ENCODE results near the gene SLC9A9.
"Not testable (repeated sequence)": the region's sequence is repeated elsewhere in the genome, so short reads cannot be mapped to it uniquely, and the experiment has no call there.

Gene SLC9A9

DNA sequence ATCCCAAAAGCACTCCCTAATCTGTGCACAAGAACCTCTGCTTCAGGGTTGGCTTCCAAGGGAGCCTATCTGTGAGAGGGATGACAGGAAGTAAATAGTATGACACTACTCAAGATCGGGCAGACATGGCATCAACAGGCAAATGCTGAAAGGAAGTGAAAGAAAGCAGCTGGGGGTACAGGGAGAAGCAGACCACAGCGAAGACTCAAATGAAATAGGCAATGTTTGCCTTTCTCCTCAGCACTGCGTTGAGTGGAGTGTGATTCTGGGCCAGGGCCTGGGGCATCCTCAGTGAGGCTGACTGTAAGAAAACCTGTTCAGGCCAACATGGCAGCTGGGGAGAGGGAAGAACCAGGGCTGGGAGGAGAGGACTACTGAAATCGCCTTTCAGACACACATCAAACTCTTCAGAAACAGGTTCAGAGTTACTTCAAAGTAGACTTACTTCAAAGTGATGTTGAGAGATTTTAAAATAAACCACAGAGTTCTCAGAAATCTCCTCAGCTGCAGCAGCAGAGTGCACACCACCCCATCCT lies 96.6 kb downstream of the SLC9A9 start:
- DNase-seq: peak; percentile 27 to 31

DNA sequence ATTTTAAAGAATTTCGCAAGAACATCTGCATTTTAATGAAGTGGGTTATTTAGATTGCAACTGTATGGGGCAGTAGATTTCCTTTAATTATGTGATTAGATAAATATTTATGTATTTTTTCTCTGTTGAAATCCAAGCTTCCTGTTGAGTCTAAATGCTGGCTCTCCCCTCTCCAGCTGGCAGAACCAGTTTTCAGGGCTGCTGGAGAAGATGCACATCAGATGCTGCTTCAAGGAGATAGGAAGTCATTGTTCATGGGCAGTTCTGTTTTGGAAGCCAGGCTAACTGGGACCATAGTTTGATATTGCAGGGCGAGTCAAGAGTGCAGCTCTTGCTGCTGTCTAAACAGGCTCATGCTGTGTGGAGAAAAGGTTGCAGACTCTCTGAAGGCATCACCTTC lies 97.4 kb downstream of the SLC9A9 start:
- DNase-seq: no peak

- no peak for DNase-seq
These were observed 98.3 kb downstream of the SLC9A9 start for GRCh38 chr3:143749926-143750325.

GRCh38 chr3:143737065-143737464 lies 111.2 kb downstream of the SLC9A9 start:
- DNase-seq: no peak

DNA sequence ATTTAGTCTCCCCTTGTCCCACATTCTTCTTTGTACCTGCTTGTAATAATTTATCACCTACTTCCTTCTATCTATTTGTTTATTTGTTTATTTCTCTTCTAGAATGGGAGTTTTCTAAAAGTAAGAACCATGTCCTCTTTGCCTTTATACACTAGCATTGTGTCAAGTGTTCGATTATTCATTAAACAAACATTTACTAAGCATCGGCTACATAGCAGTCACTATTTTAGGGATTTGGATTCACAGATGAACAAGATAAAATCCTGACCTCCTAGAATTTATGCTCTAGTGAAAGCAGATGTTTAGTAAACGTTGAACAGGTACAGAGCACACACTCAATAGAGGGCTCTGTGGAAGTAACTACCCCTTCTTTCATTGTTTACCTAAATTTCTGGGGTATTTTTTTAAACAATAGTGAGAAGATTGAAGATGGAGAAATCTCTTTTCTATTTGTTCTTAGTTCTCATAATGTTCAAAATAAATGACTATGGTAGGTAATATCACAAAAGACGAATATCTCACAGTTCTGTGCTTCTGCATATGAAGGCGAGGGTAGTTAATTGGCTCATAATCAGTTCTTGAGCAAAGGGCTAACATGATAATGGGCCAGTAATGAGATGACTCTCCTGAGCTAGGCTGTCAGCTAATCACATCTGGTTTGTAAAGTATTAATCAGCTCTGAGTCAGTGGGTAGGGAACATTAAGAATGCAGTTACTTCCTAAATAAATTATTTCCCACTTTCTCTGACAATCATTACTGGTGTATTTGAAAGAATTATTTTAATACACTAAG lies 111.9 kb downstream of the SLC9A9 start:
- DNase-seq: no peak

DNA sequence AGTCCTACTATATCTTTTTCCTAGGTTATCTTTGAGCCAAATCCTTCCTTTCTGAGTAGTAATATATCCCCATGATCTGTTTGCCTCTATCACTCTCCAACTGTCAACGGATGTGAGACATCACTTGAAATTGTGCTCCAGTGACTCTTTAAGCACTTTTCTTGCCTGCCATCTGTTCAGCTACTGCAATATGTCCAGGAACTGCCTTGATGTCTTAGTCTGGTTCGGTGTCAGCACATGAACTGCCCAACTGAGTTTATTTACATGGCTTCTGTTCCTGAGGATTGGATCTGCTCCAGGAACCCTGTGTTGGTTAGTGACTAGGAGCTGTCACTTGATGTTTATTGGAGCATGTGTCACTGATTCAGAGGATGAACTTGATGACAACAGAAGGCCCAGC lies 116.5 kb downstream of the SLC9A9 start:
- DNase-seq: no peak

DNA sequence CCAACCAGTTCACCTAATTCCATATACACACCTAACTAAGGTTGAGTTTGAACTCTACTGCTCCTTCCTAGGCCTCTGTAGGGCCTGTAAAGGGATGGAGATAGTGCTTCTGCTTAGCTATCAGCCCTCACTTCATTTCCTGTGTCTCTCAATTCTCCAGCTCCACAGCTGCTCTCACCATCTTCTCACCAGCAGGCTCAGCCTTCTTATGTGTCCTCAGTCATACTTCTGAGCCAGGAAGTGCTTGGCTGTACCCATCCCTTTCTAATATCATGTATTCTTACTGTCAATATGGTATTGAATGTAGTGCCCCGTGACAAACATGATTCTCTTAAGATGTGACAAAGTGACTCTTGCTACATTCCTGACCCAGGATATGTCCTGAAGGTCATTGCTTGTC lies 116.9 kb downstream of the SLC9A9 start:
- DNase-seq: no peak

- no peak for DNase-seq
These were observed 120.9 kb downstream of the SLC9A9 start for GRCh38 chr3:143727391-143727790.

DNA sequence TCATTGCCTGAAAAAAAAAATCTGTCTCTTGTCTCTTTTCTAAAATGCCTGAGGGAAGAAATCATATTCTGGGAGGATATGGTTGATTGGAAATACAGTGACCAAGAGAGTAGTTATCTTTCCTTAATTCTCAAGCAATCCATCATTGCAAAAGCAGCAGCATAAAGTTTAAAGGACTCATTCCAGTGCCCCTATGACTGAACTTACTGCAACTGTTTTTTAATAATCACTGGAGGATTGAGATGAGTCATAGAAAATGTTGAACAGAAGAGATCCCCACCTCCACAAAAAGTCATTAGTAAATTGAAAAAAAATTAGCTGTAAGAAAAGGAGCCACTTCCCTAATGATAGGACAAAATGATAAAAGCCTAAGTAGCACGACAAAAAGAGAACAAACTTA lies 121.5 kb downstream of the SLC9A9 start:
- no peak for DNase-seq

DNA sequence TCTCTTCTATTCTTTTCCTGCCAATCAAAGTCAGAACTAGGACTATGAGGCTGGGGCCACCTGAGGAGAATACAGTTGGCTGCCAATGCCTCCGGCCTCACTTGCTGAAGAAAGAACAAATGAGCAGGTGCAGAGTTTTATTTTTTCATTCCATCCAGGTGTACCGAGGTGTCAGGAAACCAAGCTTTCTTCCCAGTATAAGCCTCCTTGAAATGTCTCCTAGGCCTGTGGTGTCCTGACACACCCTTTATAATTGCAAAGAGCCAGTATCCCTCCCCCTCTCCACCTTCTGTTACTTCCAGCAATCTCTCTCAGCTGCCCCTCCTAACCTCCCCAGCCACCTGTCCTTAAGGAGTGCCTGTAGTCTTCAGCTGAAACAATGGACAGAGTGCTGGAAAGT lies 127.9 kb downstream of the SLC9A9 start:
- DNase-seq: no peak

DNA sequence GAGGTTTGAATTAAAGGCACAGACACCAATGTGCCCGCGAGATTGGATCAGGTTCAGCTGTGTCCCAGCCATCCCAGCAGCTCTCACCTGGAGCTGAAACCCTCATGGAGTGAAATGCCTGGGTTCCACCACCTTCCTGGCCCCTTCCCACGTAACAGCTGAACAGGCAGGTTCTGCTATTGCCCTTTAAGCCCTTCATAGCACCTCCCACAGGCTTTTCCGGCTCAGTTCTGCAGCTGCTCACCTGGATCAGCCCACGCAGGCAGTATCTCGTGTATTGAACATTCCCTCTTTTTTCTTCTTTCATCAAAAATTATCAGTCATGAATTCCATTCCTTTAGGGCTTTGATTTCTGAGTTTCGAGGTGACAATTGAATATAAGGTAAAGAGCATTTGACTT lies 129.8 kb downstream of the SLC9A9 start:
- DNase-seq: no peak

GRCh38 chr3:143716731-143717130 lies 131.5 kb downstream of the SLC9A9 start:
- DNase-seq: no peak

DNA sequence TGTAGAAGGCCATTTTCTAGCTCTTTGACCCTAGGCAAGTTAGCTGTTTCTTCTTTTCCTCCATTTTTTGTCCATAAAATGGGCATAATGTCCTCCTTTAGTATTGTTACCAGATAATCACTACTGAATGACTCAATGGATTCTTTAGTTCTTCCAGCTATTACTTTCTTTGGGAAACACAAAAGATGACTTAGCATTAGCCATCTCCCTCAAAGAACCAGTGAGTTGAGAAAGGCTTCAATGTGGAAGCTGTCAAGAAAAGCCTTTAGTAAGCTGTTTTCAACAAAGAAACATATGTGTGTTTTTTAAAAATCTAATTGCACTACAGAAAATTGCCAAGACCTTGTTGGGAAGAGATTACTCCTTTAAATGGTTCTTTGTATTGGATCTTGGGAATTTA lies 135.7 kb downstream of the SLC9A9 start:
- DNase-seq: no peak

- no peak for DNase-seq
These were observed 140.4 kb downstream of the SLC9A9 start for GRCh38 chr3:143707848-143708247.

- DNase-seq: no peak
These were observed 147.8 kb downstream of the SLC9A9 start for GRCh38 chr3:143700431-143700975.

DNA sequence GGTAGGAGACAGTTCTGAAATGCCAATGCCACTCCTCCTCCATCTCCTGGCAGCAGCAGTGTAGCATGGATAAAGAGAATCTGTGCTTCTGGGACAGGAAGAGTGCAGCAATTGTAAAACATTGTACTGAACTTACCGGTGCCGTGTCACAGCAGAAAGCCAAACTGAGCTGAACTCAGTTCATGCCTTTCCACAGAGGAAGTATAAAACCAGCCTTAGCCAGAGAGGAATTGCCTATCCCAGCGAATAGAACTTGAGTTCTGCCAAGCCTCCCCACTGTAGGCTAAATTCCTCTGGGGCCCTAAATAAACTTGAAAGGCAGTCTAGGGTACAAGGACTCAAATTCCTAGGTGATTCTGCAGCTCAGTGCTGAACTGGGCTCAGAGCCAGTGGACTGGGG lies 148.8 kb downstream of the SLC9A9 start:
- no peak for DNase-seq

- no peak for DNase-seq
These were observed 149.5 kb downstream of the SLC9A9 start for GRCh38 chr3:143698682-143699303.

GRCh38 chr3:143697975-143698374 lies 150.3 kb downstream of the SLC9A9 start:
- no peak for DNase-seq

DNA sequence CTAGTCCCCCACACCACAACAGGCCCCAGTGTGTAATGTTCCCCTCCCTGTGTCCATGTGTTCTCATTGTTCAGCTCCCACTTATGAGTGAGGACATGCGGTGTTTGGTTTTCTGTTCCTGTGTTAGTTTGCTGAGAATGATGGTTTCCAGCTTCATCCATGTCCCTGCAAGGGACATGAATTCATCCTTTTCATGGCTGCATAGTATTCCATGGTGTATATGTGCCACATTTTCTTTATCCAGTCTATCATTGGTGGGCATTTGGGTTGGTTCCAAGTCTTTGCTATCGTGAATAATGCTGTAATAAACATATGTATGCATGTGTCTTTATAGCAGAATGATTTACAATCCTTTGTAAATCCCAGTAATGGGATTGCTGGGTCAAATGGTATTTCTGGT lies 152.9 kb downstream of the SLC9A9 start:
- not testable (repeated sequence) for DNase-seq

DNA sequence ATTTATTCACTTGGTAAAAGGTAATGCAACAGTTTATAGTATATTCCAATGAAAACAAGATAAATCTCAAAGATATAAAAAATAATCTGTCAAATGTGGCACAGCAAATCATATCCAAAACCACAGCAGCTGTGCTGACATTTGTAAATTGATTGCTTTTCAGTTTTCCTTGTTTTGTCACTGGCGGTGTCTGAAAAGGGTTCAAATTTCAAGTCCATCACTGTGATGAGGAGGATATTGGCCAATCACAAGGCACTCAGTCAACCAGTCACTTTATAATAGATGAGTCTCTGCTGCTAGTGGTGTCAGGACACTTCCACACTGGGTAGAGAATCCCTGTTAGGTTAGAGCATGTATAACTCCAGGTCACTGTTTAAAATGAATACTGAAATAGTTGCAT lies 154.8 kb downstream of the SLC9A9 start:
- no peak for DNase-seq

DNA sequence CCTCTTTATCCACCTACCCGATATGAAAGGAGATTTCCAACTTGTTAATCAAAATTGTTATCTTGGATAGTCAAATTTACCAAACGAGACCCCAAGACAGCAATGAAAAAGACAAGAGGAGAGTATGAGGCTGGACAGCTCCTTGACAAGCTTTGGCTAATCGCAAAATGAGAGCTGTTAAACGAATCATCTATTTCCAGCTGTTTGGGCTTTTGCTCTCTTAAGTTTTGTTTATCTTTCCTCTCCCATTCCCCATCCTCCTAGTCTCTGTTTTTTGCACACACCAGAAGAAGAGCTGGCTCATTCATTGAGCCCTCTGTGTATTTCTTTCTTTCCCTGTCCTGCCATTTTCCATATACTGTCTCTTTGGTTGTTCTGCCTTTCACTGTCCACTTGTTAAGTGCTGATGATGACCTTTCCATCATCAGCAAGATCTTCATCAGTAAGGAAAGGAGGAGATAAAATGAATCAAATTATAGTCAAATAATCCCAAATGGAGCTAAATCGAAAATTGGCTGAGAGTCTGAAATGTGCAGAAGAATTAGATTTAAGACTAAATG lies 161.6 kb downstream of the SLC9A9 start:
- no peak for DNase-seq

- DNase-seq: no peak
These were observed 162.8 kb downstream of the SLC9A9 start for GRCh38 chr3:143685491-143685890.

DNA sequence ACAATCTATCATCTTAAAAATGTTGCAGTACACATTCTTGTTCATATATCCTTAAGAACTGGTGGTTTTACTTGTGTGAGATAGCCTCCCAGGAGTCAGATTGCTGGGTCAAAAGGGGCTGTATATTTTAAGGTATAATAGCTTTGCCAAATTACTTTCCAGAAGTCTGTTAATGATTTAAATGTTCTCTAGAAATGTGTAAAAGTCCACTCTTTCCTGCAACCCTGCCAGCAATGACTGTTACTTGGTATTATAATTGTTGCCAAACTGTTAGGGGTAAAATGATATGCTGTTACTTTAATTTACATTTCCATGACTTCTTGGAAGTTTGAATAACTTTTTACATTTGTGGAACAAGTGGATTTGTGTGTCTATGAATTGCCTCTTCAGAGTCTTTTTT lies 170.8 kb downstream of the SLC9A9 start:
- DNase-seq: no peak

DNA sequence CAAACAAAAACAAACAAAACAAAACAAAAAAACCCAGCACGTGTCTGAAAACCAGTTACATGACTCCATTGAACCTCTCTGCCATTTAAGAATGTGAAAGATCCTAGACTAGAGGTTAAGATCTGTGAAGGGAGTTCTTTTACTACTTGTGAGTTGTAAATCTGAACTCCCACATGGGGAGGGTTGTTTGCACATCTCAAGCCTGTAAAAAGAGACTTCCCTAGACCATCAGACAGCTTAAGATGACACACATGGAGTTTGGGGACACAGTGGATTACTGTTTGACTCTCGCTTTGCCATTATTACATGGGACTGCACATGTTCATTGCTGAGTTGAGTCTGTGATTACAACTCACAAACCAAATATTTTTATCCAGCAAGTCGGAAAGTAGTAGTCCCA lies 171.5 kb downstream of the SLC9A9 start:
- DNase-seq: no peak
